ENCODE data around the gene CCDC93.

DNA sequence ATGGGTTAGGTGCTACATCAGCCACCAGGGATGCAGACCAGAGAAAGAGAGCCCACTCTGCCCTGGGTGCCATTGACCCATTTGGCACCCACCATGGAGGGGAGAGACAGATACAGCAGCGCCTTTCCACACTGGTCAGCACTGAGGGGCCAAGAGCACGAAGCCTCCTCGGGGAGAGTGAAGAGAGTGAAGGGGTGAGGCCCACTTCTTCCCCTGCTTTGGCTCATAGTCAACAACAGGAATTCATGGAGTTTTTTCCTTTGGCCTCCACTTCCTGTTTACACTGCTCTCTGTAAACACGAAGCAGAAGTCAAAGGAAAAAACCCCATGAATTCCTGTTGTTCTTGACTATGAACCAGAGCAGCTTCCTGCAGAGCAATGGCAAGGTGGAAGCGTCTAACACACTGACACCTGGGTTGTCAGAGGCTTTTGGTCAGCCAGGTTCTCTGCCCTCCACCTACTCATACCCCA lies 80.0 kb downstream of the CCDC93 start:
- TF ChIP-seq, protein P1, sequence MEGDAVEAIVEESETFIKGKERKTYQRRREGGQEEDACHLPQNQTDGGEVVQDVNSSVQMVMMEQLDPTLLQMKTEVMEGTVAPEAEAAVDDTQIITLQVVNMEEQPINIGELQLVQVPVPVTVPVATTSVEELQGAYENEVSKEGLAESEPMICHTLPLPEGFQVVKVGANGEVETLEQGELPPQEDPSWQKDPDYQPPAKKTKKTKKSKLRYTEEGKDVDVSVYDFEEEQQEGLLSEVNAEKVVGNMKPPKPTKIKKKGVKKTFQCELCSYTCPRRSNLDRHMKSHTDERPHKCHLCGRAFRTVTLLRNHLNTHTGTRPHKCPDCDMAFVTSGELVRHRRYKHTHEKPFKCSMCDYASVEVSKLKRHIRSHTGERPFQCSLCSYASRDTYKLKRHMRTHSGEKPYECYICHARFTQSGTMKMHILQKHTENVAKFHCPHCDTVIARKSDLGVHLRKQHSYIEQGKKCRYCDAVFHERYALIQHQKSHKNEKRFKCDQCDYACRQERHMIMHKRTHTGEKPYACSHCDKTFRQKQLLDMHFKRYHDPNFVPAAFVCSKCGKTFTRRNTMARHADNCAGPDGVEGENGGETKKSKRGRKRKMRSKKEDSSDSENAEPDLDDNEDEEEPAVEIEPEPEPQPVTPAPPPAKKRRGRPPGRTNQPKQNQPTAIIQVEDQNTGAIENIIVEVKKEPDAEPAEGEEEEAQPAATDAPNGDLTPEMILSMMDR (IDR thresholded peaks at IDR 0.05) = no peak
- no peak for TF ChIP-seq POLR2AphosphoS5 (IDR thresholded peaks at IDR 0.05; ENCODE audit: insufficient read depth in 1 of 2, low read depth in 1 of 2)
- TF ChIP-seq POLR2A (IDR thresholded peaks at IDR 0.05) = no peak

Measured in vagina (tissue), 2 donors.